ENCODE measurements around the gene PPP1R2. TPM values are rescaled to one million over a fixed set of nuclear protein-coding genes. Genes with fewer than 3 reads are reported as not detected.
A peak's percentile ranks its signal among the peaks of the same experiment; 100 is the strongest.

PPP1R2 gene
- total and polyA plus RNA-seq, 2 of the 13 experiments (the other 11 are each of a cell fraction or from before 2014, with no cell fraction given): 36.5 to 86.5 TPM

- Histone ChIP-seq H4K20me1 (ENCODE audit: insufficient read depth, low read length) (no peaks in the 10 kb centered on the region), H3K4me2 (ENCODE audit: low read depth, low read length) (peak overlapping the region; percentile 56), H3K27ac (ENCODE audit: extremely low read length, insufficient read depth, low read length) (peak overlapping the region; percentile 65), H3K9me3 (ENCODE audit: low read length) (no peaks in the 10 kb centered on the region), H3K9ac (ENCODE audit: insufficient read depth, low read depth, low read length) (no peak overlapping the region), H3K4me3 (replicated peaks in 1 of 3; ENCODE audit: insufficient read depth in 1 of 3, low read depth in 2 of 3, low read length in 3 of 3) (peak overlapping the region in 1 of 3 experiments; percentile 14; a peak in 1 of 6 replicates), H3K27me3 (ENCODE audit: control insufficient read depth in 1 of 2, insufficient read depth in 2 of 2, low read length in 2 of 2) (no peaks in the 10 kb centered on the region), H3K79me2 (ENCODE audit: insufficient read depth, low read length) (no peaks in the 10 kb centered on the region), H2AFZ (ENCODE audit: low read length) (no peak overlapping the region), H3K4me1 (ENCODE audit: insufficient read depth, low read length) (peaks cover 83% of the 10 kb centered on the region), H3K36me3 (replicated peaks in 1 of 2; ENCODE audit: control insufficient read depth in 1 of 2, insufficient read depth in 2 of 2, low read length in 2 of 2) (no peaks in the 10 kb centered on the region)
- CTCF ChIA-PET (ENCODE audit: low intra/inter-chr PET ratio, low total read pairs): no interaction called here
- DNase-seq (ENCODE audit: low spot score) (peak; percentile 76), FAIRE-seq (peak; percentile 74), ATAC-seq (peak; percentile 85)
- WGBS (ENCODE audit: low lambda C conversion rate): 3% methylated on average over 4 of the region's 4 CpGs
- intact Hi-C loops (cut with micrococcal nuclease; ENCODE audit: unreplicated experiment) (loop anchor here (1.0 kb wide), 1 partner anchor 15 kb away; no protein-coding TSS in a partner anchor), in situ Hi-C loops (cut with HindIII; ENCODE audit: extremely low pct_ligation_motif_present, low pct_unique_long_range_greater_than_20kb) (no loop called here)
- POLR2A ChIA-PET: interaction anchor here (0.5 to 0.9 kb wide), 2 partner anchors 8 to 198 kb away, joined by 3 read pairs; no protein-coding TSS in a partner anchor
- BruUV-seq (replicated peaks): no TSS peak
- TF ChIP-seq ZNF230 (CRISPR knock-in tag; IDR thresholded peaks at IDR 0.05) (no peak), HNF1A (IDR thresholded peaks at IDR 0.05; ENCODE audit: low read depth) (peak; percentile 52; the same call in 1 of the 2 replicates), HNF1A (CRISPR knock-in tag; IDR thresholded peaks at IDR 0.05; ENCODE audit: borderline replicate concordance) (peak; percentile 47; the same call in 1 of the 2 replicates), MED8 (CRISPR knock-in tag; IDR thresholded peaks at IDR 0.05; ENCODE audit: insufficient replicate concordance) (no peak), SMAD1 (CRISPR knock-in tag; IDR thresholded peaks at IDR 0.05; ENCODE audit: borderline replicate concordance, low read depth) (no peak), SOX13 (IDR thresholded peaks at IDR 0.05) (no peak), SOX13 (CRISPR knock-in tag; conservative IDR thresholded peaks at IDR 0.05 in 1 of 2, IDR thresholded peaks at IDR 0.05 in 1 of 2) (peak in 1 of 2 experiments; percentile 56; a peak in 1 of 4 replicates), ZNF33A (CRISPR knock-in tag; IDR thresholded peaks at IDR 0.05; ENCODE audit: borderline replicate concordance) (no peak), KMT2B (CRISPR knock-in tag; IDR thresholded peaks at IDR 0.05) (0 out of 2 replicates have a peak, but pooled peaks have one; percentile 4), NFE2 (CRISPR knock-in tag; IDR thresholded peaks at IDR 0.05) (no peak), MAX (IDR thresholded peaks at IDR 0.05) (no peak), TAF1 (CRISPR knock-in tag; IDR thresholded peaks at IDR 0.05) (0 out of 2 replicates have a peak, but pooled peaks have one; percentile 21), MXD4 (CRISPR knock-in tag; IDR thresholded peaks at IDR 0.05) (no peak), ZNF224 (CRISPR knock-in tag; IDR thresholded peaks at IDR 0.05) (no peak), ZNF781 (CRISPR knock-in tag; IDR thresholded peaks at IDR 0.05; ENCODE audit: borderline replicate concordance, not compliant biosample characterization) (no peak), SNAPC5 (CRISPR knock-in tag; IDR thresholded peaks at IDR 0.05; ENCODE audit: borderline replicate concordance) (no peak), ZMAT5 (CRISPR knock-in tag; IDR thresholded peaks at IDR 0.05; ENCODE audit: borderline replicate concordance, low read depth) (no peak), TBX2 (CRISPR knock-in tag; IDR thresholded peaks at IDR 0.05; ENCODE audit: borderline replicate concordance) (peak; percentile 53; the same call in 1 of the 2 replicates)
- TF ChIP-seq, protein P1, sequence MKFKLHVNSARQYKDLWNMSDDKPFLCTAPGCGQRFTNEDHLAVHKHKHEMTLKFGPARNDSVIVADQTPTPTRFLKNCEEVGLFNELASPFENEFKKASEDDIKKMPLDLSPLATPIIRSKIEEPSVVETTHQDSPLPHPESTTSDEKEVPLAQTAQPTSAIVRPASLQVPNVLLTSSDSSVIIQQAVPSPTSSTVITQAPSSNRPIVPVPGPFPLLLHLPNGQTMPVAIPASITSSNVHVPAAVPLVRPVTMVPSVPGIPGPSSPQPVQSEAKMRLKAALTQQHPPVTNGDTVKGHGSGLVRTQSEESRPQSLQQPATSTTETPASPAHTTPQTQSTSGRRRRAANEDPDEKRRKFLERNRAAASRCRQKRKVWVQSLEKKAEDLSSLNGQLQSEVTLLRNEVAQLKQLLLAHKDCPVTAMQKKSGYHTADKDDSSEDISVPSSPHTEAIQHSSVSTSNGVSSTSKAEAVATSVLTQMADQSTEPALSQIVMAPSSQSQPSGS (CRISPR knock-in tag; IDR thresholded peaks at IDR 0.05): no peak
These were observed 7.6 kb upstream of the PPP1R2 start for GRCh38 chr3:195550723-195551122.
